LNCAP (cell line): ENCODE results near the gene ARF1.

Experiments used
- CTCF ChIP-seq: fragments of 450-650 bp; IDR thresholded peaks from 2 replicates; pipeline ENCODE4 v1.5.1; 2017; ENCODE audit warnings: mild to moderate bottlenecking

ARF1 gene

GRCh38 chr1:228079601-228080263, 2.8 kb upstream of the ARF1 start:
- no peak for TF ChIP-seq CTCF

GRCh38 chr1:228081144-228081543, 1.4 kb upstream of the ARF1 start:
- TF ChIP-seq CTCF, result no peak

GRCh38 chr1:228081578-228082213, 812 bp upstream of the ARF1 start:
- TF ChIP-seq CTCF, result no peak

GRCh38 chr1:228082918-228083870, 686 bp downstream of the ARF1 start:
- no peak for TF ChIP-seq CTCF

- TF ChIP-seq CTCF, result no peak; the same call in 1 of the 2 replicates
Observed at GRCh38 chr1:228083871-228084278, 1.4 kb downstream of the ARF1 start.

GRCh38 chr1:228084325-228084724, 1.8 kb downstream of the ARF1 start:
- no peak for TF ChIP-seq CTCF

- TF ChIP-seq CTCF, result no peak
Observed at GRCh38 chr1:228084797-228085196, 2.3 kb downstream of the ARF1 start.
